WTC11 (cell line): ENCODE measurements around the gene PXYLP1. TPM values are rescaled to one million over a fixed set of nuclear protein-coding genes. Genes with fewer than 3 reads are reported as not detected.
A peak's percentile ranks its signal among the peaks of the same experiment; 100 is the strongest.

Experiments used
- ATAC-seq: fragments of 200-7000 bp; cut with Tn5 transposase; 2 replicates; pipeline ENCODE4 v1.10.0; 2021; ENCODE audit warnings: mild to moderate bottlenecking, moderate library complexity
- CTCF ChIA-PET: fragments of 300-600 bp; sonication (Branson Sonifier 250); formaldehyde crosslinking; loops from one replicate; lab custom pipeline; 2021; ENCODE audit warnings: antibody characterized with exemption; lab: Charles Lee
- POLR2A ChIA-PET: fragments of 350-600 bp; sonication (Branson Sonifier 250); formaldehyde crosslinking; loops from one replicate; lab custom pipeline; 2021; ENCODE audit warnings: antibody characterized with exemption; lab: Charles Lee
- DNase-seq: peaks from one replicate; pipeline ENCODE4 v3.0.0; 2021; ENCODE audit warnings: low spot score
- H3K27ac Mint-ChIP-seq: 2 replicates; pipeline ENCODE4 v1.8.0; 2021; ENCODE audit warnings: mixed read lengths
- H3K27me3 Mint-ChIP-seq: 2 replicates; pipeline ENCODE4 v1.8.0; 2021; ENCODE audit warnings: low read depth, mild to moderate bottlenecking, moderate library complexity, mixed read lengths
- H3K36me3 Mint-ChIP-seq: 2 replicates; pipeline ENCODE4 v1.8.0; 2021; ENCODE audit warnings: mixed read lengths
- H3K4me1 Mint-ChIP-seq: 2 replicates; pipeline ENCODE4 v1.8.0; 2022; ENCODE audit warnings: mixed read lengths
- H3K4me3 Mint-ChIP-seq: 2 replicates; pipeline ENCODE4 v1.8.0; 2021; ENCODE audit warnings: mild to moderate bottlenecking, moderate library complexity, mixed read lengths
- H3K9me3 Mint-ChIP-seq: 2 replicates; pipeline ENCODE4 v1.8.0; 2021; ENCODE audit warnings: mixed read lengths
- FOXJ3 ChIP-seq: sonication (generic); formaldehyde crosslinking; IDR thresholded peaks from 2 replicates; pipeline ENCODE4 v1.9.0; 2021; ENCODE audit warnings: missing genetic modification reagents, mild to moderate bottlenecking, borderline replicate concordance
- FOXK1 ChIP-seq: sonication (generic); formaldehyde crosslinking; IDR thresholded peaks from 2 replicates; pipeline ENCODE4 v1.8.0; 2022; ENCODE audit warnings: mild to moderate bottlenecking, moderate library complexity, missing genetic modification reagents
- GABPB1 ChIP-seq: sonication (generic); formaldehyde crosslinking; IDR thresholded peaks from 2 replicates; pipeline ENCODE4 v1.8.1; 2023; ENCODE audit warnings: mild to moderate bottlenecking, missing genetic modification reagents
- HMGA2 ChIP-seq: fragments of 250-450 bp; sonication (Bioruptor Pico); IDR thresholded peaks from 2 replicates; pipeline ENCODE4 v1.4.0; 2021; ENCODE audit warnings: mild to moderate bottlenecking, moderate library complexity
- IRF2 ChIP-seq: sonication (generic); formaldehyde crosslinking; IDR thresholded peaks from 2 replicates; pipeline ENCODE4 v1.8.0; 2022; ENCODE audit warnings: low read depth, missing genetic modification reagents, borderline replicate concordance
- MAX ChIP-seq: sonication (generic); formaldehyde crosslinking; IDR thresholded peaks from 2 replicates; pipeline ENCODE4 v1.8.0; 2022; ENCODE audit warnings: mild to moderate bottlenecking, missing genetic modification reagents
- MLX ChIP-seq: sonication (generic); formaldehyde crosslinking; IDR thresholded peaks from 2 replicates; pipeline ENCODE4 v1.8.1; 2023; ENCODE audit warnings: mild to moderate bottlenecking, missing genetic modification reagents, moderate library complexity
- MXD4 ChIP-seq: fragments of 250-450 bp; sonication (Bioruptor Pico); IDR thresholded peaks from 2 replicates; pipeline ENCODE4 v1.8.0; 2021; ENCODE audit warnings: mild to moderate bottlenecking, moderate library complexity, borderline replicate concordance
- NFATC4 ChIP-seq: fragments of 250-450 bp; sonication (Bioruptor Pico); IDR thresholded peaks from 2 replicates; pipeline ENCODE4 v1.9.0; 2021; ENCODE audit warnings: mild to moderate bottlenecking
- NFYB ChIP-seq: sonication (generic); formaldehyde crosslinking; conservative IDR thresholded peaks from 2 replicates; pipeline ENCODE4 v1.8.0; 2022; ENCODE audit warnings: low read depth, missing genetic modification reagents
- PRDM15 ChIP-seq: sonication (generic); formaldehyde crosslinking; IDR thresholded peaks from 2 replicates; pipeline ENCODE4 v1.8.0; 2022; ENCODE audit warnings: missing genetic modification reagents
- PREB ChIP-seq: sonication (generic); formaldehyde crosslinking; IDR thresholded peaks from 2 replicates; pipeline ENCODE4 v1.8.1; 2022; ENCODE audit warnings: mild to moderate bottlenecking, missing genetic modification reagents, moderate library complexity, borderline replicate concordance
- SMAD3 ChIP-seq: sonication (generic); formaldehyde crosslinking; IDR thresholded peaks from 2 replicates; pipeline ENCODE4 v1.8.0; 2022; ENCODE audit warnings: missing genetic modification reagents, mild to moderate bottlenecking, borderline replicate concordance
- TEAD4 ChIP-seq: sonication (generic); formaldehyde crosslinking; IDR thresholded peaks from 2 replicates; pipeline ENCODE4 v1.8.0; 2022; ENCODE audit warnings: mild to moderate bottlenecking, missing genetic modification reagents
- ZNF121 ChIP-seq: sonication (generic); formaldehyde crosslinking; IDR thresholded peaks from 2 replicates; pipeline ENCODE4 v1.8.0; 2023; ENCODE audit warnings: missing genetic modification reagents
- ZNF317 ChIP-seq: sonication (generic); formaldehyde crosslinking; IDR thresholded peaks from 2 replicates; pipeline ENCODE4 v1.8.1; 2023; ENCODE audit warnings: low read depth, mild to moderate bottlenecking, moderate library complexity, missing genetic modification reagents, borderline replicate concordance
- ZSCAN18 ChIP-seq: fragments of 250-450 bp; sonication (Bioruptor Pico); IDR thresholded peaks from 2 replicates; pipeline ENCODE4 v2.1.2; 2022; ENCODE audit warnings: mild to moderate bottlenecking, moderate library complexity
- total RNA-seq: library from RNA; stranded (reverse); gene quantifications from 3 replicates; pipeline ENCODE4 v1.2.3, GENCODE V29; 2021
- TF ChIP-seq, protein P1 (sequence below): fragments of 250-450 bp; sonication (Bioruptor Pico); conservative IDR thresholded peaks from 2 replicates; pipeline ENCODE4 v1.9.0; 2021; ENCODE audit warnings: mild to moderate bottlenecking

The PXYLP1 gene
- total RNA-seq, 1 experiment from 2014 or later: 20.1 TPM

- no peak overlapping the region for H3K27ac Mint-ChIP-seq
- TF ChIP-seq MLX (no peak), TEAD4 (CRISPR knock-in tag) (no peak), FOXJ3 (CRISPR knock-in tag) (no peak), GABPB1 (CRISPR knock-in tag) (no peak)
- TF ChIP-seq, all 79 proteins: peak for 0
- H3K4me3 Mint-ChIP-seq: no peak overlapping the region
- CTCF ChIA-PET: interaction anchor here (0.8 to 1.0 kb wide), 2 partner anchors 19 to 41 kb away, joined by 3 to 4 read pairs; no protein-coding TSS in a partner anchor
- H3K27me3 Mint-ChIP-seq: peaks cover 17% of the 10 kb centered on the region
- peaks cover 48% of the 10 kb centered on the region for H3K4me1 Mint-ChIP-seq
- H3K9me3 Mint-ChIP-seq: no peaks in the 10 kb centered on the region
- ATAC-seq (no peak), DNase-seq (no peak)
- peaks cover 8% of the 10 kb centered on the region for H3K36me3 Mint-ChIP-seq
- POLR2A ChIA-PET: no interaction called here
Measured at GRCh38 chr3:141236361-141236760, 4.7 kb downstream of the PXYLP1 start.

GRCh38 chr3:141237701-141238521 is 6.3 kb downstream of the PXYLP1 start:
- ChIA-PET CTCF (no interaction called here), POLR2A (no interaction called here)
- Mint-ChIP-seq H3K27ac (peak overlapping the region; percentile 52; the same call in 1 of the 2 replicates), H3K4me1 (peaks cover 42% of the 10 kb centered on the region), H3K27me3 (peaks cover 10% of the 10 kb centered on the region), H3K4me3 (no peak overlapping the region), H3K36me3 (peaks cover 12% of the 10 kb centered on the region), H3K9me3 (peaks cover 4% of the 10 kb centered on the region; the same call in 1 of the 2 replicates)
- no peak for ATAC-seq
- TF ChIP-seq ZSCAN18: no peak
- no peak for TF ChIP-seq SMAD3
- TF ChIP-seq FOXK1 (CRISPR knock-in tag): no peak
- TF ChIP-seq ZNF121 (CRISPR knock-in tag): no peak
- TF ChIP-seq GABPB1 (CRISPR knock-in tag): no peak
- TF ChIP-seq ZNF317: no peak
- TF ChIP-seq PREB (CRISPR knock-in tag): no peak
- no peak for TF ChIP-seq IRF2
- no peak for TF ChIP-seq MAX (CRISPR knock-in tag)
- TF ChIP-seq NFYB (CRISPR knock-in tag): no peak
- DNase-seq: no peak

DNA sequence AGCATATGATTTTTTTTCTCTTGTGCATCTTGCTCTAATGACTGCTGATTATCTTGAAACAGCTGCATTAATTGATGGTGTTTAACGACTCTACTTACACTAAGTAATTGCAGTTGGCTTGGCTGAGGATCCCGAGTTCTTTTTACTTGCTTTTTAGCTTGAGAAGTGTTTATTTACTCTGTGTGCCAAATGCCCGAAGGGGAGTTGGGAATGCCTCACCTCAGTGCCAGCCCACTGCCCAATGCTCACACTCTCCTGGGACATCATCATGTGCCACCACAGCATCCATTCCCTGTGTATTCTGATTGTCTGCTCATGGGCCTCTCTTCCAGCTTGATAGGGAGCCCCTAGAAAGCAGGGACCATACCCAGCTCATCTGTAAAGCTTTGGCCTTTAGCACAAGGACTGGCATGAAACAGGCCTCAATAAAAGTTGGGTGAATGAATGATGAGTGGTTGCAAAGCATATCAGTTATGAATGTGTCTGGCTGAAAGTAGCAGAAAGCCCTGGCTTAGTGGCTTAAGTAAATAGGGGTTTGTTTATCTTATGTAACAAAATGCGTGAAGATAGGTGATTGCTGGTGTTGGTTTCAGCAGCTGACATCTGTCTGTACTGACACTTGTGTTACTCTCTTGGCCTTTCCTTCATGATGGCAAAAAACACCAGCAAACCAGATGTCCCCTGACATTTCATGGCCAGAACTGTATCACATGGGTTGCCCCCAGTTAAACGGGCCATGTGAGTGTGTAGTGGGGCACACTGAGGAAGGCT is 8.1 kb downstream of the PXYLP1 start:
- H3K27ac Mint-ChIP-seq: no peak overlapping the region
- H3K9me3 Mint-ChIP-seq: peaks cover 5% of the 10 kb centered on the region; the same call in 1 of the 2 replicates
- peak overlapping the region; percentile 3; the same call in 1 of the 2 replicates for H3K4me3 Mint-ChIP-seq
- ATAC-seq (no peak), DNase-seq (no peak)
- no peaks in the 10 kb centered on the region for H3K27me3 Mint-ChIP-seq
- H3K36me3 Mint-ChIP-seq: peaks cover 13% of the 10 kb centered on the region
- ChIA-PET CTCF (interaction anchor here (1.4 to 2.6 kb wide), 3 partner anchors 8 to 40 kb away, joined by 3 to 12 read pairs (median 4); partner anchors contain the start of gene PXYLP1), POLR2A (no interaction called here)
- peaks cover 43% of the 10 kb centered on the region for H3K4me1 Mint-ChIP-seq
- TF ChIP-seq, protein P1, sequence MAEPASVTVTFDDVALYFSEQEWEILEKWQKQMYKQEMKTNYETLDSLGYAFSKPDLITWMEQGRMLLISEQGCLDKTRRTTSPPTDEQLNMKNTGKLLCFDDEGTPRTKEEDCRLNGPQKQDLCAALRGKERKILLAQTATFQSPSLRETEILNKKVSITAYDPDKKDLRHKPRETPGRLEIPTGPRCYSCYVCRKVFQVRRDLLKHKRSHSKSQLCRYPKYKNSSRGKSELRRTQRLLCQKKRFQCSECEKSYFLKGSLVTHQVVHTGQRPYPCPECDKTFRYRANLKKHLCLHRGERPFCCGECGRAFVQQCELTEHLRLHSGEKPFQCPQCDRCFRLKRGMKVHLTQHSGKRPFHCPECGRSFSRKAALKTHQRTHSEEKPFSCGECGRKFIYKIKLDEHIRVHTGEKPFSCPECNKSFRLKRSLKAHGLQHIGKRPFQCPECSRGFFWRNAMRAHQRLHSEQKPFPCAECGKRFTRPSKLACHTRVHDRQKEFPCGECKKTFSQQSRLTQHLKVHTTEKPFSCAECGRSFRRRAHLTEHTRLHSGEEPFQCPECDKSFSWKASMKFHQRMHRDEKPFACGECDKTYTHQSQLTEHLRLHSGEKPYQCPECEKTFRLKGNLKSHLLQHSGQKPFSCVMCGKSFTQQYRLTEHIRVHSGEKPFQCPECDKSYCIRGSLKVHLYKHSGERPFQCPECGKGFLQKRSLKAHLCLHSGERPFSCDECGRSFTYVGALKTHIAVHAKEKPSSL: no peak
- TF ChIP-seq TEAD4 (CRISPR knock-in tag): no peak
- no peak for TF ChIP-seq PRDM15 (CRISPR knock-in tag)
- TF ChIP-seq HMGA2 (CRISPR knock-in tag): no peak
- TF ChIP-seq MXD4 (CRISPR knock-in tag): no peak
- TF ChIP-seq NFATC4: no peak
